GM19372 (cell line): ENCODE measurements around the gene HNRNPUL2.
A peak's percentile ranks its signal among the peaks of the same experiment; 100 is the strongest.
"Not testable (repeated sequence)": the region's sequence is repeated elsewhere in the genome, so short reads cannot be mapped to it uniquely, and the experiment has no call there.

Source experiments
- ATAC-seq: cut with Tn5 transposase; IDR thresholded peaks from one replicate; pipeline ENCODE4 v1.9.1; 2021; ENCODE audit warnings: mild to moderate bottlenecking, low read depth, moderate library complexity; ENCODE audit not compliant: unreplicated experiment

The HNRNPUL2 gene

DNA sequence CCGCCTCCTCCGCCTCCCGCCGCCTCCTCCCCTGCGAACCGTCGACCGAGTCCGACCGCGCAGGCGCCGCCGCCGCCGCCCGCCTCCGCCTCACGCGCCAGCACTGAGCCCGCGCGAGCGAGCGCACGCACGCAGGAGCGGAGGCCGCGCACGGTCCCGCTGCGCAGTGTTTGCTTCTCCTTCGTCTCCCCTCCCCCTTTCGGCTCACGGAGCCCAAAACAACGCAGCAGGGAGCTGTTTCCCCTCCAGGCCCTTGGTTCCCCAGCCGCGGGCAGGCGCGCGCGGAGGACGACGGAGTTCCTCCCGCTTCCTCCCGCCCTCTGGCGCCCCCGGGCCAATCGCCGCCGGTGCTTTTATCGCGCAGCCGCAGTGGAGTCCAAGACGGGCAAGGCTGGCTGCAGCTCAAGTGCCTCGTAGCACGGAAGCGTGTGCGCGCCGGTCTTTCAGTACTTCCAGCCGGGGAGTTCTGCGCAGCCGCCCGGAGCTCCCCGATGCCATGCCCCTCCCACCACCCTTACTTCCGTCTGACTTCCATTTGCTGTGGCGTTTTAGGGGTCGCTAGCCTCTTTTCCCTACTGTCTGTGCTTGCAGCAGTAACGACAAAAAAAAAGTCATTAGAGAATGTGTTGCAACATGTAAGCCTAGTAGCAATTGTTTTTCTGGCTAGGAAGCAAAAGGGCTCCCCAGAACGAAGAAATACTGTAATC is at the start of gene HNRNPUL2:
HNRNPUL2 (minus strand) TSS at position 293 of the 707 bp plus-strand sequence. CDS start 301 bp downstream, outside the sequence.
- peak; percentile 64 for ATAC-seq

DNA sequence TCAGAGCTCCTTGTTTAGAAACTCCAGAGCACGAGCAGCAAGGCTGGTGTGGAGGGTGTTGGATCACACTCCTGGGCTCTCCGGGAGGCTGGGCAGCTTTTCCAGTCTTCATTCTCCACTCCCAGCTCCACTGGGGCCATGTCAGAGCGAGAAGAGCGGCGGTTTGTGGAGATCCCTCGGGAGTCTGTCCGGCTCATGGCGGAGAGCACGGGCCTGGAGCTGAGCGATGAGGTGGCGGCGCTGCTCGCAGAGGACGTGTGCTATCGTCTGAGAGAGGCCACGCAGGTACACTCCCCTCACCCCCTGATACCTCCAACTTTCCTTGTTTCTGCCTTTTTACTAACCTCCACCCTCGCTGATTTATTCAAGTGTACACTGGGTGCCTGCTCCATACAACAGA is 48.4 kb upstream of the HNRNPUL2 start:
- no peak for ATAC-seq

DNA sequence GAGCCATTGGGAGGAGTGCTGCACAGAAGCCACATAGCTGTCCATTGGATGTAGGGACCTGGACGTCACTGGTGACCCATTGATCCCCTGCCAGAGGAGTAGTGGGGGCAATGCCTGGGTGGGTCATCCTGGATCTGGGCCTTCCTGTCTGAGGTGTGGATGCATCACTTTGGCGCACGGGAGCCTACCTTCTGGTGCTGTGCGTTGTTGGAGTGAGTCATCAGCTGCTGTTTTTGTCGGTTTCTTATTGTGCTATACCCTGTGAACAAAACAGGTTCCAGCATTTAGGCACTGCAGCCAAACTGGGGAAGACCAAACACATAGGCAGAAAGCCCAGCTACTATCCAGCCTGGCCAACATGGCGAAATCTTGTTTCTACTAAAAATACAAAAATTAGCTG is 47.1 kb upstream of the HNRNPUL2 start:
- ATAC-seq: no peak

DNA sequence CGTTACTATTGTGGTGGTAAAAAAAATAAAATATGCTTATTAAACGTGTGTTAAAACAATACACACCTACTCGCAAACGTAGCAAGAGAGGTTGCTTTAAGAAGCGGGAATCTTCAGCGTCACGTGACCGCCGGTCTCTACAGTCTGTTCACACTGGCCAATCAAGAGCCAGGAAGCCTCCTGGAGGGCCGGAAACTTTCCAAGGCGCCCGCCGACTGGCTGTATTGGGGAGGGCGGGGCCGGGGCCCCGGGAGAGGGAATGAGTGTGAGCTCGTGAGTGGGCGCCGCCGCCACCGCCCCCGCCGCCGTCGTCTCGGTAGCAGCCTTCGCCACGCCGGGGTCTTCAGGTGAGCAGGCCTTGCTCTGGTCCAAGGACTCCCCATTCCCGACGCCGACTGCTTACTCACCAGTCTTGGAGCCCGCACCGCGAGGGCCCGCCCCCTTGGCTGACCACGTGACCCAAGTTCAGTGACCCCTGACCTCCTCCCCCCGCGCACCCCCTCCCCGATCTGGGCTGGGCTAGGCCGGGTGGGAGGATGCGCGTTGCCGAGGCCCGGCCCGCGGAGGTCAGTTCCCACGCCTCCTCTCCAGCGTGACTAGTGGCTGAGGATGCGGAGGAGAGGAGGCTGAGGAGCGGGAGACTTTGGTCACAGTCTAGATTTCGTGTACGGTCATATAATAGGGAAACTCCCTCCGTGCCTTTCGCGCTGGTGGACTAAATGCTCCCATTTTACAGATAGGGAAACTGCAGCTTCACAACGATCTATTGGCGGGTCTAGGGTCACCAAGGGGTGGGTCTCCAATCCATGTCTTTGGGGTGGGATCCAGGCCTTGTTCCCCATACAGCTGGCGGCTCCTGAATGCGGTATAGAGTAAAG is 44.1 kb upstream of the HNRNPUL2 start, which contains the start of gene TAF6L:
TAF6L (plus strand) TSS at position 253 of the 878 bp plus-strand sequence. CDS start 4,388 bp downstream, outside the sequence.
- peak; percentile 79 for ATAC-seq

DNA sequence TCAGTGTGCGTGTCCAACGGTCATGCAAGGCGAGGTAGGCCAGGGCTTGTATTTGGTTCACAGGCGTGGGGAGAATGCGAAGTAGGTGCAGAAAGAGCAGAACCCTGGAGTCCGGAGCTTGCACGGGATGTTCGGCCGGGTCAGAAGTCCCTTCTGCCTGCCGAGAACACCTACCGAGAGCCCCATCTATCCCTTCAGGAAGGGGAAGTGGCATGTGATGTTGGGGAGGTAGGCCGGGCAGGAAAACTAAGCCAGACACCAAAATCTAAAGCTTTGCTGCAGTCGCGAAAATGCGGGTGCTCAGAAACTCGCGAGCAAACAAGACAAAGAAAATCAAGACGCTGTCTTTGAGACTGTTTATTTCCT is 43.5 kb upstream of the HNRNPUL2 start:
- peak; percentile 2 for ATAC-seq

DNA sequence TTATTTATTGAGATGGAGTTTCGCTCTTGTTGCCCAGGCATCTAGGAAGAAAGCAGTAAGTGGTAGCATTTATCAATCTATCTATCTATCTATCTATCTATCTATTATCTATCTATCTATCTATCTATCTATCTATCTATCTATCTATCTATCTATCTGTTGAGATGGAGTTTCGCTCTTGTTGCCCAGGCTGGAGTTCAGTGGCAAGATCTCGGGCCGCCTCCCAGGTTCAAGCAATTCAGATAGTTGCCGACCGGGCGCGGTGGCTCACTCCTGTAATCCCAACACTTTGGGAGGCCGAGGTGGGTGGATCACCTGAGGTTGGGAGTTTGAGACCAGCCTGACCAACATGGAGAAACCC is 33.6 kb upstream of the HNRNPUL2 start:
- not testable (repeated sequence) for ATAC-seq

DNA sequence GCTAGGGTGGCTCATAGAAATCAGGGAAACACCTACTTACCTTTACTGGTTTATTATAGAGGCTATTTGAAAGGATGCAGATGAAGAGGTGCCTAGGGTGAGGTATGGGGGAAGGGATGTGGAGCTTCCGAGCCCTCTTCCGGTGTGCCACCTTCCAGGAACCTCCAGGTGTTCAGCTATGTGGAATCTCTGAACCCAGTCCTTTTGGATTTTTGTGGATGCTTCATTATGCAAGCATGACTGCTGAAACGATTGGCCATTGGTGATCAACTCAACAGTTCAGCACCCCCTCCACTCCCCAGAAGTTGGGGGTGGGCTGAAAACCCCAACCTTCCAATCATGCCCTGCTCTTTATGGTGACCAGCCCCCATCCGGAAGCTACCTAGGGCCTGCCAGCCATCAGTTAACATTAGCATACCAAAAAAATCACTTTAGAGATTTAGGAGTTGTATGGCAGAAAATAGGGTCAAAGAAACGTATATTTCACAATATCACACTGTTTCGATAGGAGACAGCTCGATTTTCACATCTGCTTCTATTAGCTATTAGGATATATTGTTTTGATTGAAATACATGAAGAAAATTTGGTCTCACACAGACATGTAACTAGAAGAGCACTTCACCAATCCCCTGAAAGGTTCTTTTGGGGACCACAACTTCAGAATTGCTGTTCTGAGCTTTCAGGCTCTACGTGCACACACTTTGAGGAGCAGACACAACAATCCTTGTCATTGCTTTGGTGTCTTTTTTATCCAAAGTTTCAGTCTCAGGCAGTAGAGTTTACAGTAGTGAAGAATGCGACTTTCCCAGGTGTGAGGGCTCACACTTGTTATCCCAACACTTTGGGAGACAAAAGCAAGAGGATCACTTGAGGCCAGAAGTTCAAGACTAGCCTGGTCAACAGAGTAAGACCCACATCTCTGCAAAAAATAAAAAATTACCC is 30.9 kb upstream of the HNRNPUL2 start:
- ATAC-seq: no peak

DNA sequence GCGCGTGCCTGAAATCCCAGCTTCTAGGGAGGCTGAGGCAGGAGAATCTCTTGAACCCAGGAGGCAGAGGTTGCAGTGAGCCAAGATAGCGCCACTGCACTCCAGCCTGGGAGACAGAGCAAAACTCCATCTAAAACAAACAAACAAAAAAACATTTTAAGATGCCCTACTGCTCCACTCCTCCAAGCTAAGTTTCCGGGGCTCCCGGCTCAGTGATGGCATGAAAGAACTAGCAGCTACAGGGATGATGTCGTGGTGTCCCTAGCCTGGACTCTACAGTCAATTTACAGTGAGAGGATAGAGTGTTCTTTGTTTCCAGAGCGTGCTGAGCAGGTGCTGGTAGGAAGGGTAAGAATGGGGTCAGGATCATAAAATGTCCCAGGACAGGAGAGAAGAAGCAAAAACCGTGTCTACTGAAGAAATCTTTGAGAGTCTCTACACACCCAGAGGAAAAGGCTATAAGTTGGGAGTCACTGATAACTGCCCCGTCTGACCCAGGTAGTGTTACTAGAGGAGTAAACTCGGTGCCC is 27.9 kb upstream of the HNRNPUL2 start:
- ATAC-seq: no peak

DNA sequence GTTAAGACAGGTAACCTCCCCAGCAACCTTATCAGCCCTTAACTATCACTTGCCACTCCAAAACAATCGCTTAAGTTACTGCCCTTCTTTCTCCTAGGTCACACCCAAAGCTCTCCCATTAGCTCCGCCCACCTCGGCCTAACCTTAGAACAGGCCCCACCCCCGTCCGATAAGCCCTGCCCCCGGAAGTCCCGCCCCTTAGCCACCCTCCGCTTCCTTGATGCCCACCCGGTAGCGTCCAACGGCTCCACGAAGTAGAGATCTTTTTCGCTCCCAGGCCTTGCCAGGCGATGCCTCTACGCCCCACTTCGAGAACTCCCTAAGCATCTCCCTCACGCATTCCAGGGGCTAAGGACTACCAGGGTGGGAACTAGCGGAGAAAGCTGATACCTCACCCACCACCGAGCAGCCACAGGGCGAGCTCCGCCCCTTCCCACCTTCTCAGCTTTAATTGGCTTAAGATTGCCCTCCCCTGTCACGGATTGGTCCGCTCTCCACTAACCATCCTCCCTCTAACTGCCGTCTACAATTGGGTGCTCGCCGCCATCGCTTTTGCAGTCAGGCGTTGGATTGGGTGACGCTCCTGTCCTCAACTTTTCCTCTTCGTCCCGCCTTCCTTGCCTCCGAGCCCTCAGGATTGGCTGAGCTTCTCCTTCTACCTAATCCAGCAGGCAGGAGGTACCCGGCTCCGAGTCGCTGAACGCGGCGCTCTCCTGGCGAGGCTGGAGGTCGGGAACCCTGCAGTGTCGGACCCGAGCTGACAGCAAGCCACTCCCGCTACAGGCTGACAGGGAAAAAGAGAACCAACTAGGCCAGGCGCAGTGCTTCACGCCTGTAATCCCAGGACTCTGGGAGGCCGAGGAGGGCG is 26.7 kb upstream of the HNRNPUL2 start, which contains the start of gene ZBTB3:
ZBTB3 (minus strand) TSS at position 425 of the 868 bp plus-strand sequence. CDS start 496 bp downstream, outside the sequence.
- peak; percentile 97 for ATAC-seq

DNA sequence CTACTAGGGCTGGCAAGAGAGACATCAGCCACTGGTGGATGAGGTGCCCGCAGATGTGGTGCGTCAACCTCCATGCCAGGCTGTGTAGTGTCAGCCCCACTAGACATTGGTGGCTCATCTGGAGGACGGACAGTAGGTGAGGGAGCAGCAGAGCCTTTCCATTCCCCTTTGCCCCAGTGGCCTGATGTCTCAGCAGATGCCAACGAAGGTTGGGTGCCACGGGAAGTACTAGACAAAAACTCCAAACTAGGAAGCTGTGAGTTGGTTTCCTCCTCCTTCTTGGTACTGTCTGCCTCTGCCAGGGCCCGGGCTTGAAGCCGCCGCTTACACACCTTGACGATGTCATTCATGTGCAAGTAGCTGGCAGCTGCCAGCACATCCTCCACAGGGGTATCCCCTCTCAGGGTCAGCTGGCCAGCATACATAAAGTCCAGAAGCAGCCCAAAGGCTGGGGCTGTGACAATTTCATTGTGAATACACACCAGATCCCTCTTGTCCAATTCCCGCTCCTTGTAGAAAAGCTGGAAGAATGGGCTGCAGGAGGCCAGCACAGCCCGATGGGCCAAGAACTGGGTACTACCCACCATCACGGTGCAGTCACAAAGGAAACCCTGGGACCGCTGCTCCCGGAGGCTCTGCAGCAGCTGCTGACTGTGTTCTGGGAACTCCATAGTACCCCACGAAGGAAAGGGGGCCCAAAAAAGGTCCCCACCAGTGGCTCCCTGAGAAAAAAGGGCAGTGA is 25.9 kb upstream of the HNRNPUL2 start:
- no peak for ATAC-seq

DNA sequence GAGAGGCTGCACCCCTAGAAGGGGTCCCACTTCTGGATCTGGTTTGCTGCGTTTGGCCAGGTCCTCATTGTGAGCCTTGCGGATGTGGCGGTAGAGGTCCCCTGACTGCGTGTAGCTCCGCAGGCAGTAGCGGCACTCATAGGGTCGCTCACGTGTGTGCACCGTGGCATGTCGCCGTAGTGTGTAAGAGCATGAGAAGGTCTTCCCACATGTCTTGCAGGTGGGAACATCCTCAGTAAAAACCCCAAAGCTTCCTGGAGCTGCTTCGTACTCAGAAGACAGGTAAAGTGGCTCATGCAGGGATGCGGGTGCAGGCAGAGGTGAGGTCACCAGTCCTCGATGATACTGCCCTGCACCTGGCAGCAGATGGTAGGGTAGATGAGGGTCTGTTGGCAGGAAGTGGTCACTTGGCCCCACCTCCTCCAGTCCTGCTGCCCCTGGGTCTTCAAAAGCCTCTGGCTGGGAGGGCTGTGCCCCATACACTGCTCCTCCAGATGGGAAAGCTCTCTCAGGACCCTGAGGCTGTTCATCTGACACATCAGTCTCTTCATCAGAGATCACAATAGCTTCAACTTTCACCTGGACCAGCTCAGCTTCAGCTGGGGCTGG is 25.0 kb upstream of the HNRNPUL2 start:
- ATAC-seq: no peak

DNA sequence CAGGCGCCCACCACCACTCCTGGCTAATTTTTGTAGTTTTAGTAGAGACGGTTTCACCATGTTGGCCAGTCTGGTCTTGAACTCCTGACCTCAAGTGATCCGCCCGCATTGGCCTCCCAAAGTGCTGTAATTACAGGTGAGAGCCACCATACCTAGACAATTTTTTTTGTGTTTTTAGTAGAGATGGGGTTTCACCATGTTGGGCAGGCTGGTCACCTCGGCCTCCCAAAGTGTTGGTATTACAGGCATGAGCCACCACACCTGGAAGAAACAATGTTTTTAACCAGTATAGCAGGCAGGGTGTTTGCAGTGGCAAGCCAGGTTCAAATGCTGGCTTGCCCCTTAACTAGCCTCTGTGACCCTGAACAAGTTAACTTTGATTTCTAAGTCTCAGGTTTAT is 22.7 kb upstream of the HNRNPUL2 start:
- ATAC-seq: not testable (repeated sequence)

DNA sequence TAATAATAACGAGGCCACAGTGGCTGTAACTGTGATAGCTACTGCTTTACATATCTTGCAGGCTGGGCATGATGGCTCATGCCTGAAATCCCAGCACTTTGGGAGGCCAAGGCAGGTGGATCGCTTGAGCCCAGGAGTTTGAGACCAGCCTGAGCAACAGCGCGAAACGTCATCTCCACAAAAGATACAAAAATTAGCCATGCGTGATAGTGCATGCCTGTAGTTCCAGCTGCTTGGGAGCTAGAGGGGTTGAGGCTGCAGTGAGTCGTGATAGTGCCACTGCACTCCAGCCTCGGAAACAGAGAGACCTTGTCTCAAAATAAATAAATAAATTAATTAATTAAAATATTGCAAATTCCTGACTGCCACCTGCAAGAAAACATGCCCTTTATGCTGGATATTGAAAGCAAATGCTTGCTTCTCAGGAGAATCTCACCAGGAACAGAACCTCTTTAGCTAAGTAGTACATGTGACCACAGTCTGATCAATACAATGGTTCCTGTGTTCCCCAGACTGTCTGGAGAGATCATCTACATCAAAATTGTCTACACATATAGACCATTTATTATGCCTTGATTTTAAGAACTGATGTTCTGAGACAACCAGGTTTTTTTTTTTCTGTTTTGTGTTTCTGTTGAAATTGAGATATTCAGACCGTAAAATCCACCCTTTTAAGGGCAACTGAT is 20.4 kb upstream of the HNRNPUL2 start:
- no peak for ATAC-seq

DNA sequence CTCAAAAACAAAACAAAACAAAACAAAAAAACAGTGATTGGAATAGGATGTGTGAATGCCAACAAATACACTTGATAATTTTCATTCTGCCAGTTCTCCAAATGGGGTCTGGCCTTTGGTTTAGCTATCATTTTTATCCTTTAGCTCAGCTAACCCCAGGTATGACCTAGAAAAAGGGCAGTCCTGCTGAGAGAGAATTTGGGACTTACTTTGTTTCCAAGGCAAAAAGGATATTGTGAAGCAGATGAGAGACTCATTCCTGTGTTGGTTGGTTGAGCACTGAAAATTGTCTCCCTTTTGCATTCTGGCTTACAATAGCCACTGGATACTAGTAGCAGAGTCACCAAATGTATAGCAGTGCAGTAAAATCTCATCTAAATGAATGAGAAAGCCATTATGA is 9.9 kb upstream of the HNRNPUL2 start:
- ATAC-seq: no peak

DNA sequence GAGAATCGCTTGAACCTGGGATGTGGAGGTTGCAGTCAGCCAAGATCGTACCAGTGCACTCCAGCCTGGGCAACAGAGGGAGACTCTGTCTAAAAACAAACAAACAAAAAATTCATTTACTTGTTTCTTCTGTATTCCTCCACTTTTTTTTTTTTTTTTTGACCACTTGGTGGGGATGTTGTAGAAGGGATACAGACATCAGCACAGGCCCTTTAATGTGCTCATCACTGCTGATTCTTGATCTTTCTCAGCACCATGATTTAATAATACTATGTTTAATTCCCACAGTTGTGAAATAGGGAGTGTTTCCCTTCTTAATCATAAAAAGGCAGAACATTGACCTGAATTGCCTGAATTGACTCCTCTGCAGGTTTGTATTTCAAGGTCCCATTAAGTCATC is 5.6 kb upstream of the HNRNPUL2 start:
- no peak for ATAC-seq

DNA sequence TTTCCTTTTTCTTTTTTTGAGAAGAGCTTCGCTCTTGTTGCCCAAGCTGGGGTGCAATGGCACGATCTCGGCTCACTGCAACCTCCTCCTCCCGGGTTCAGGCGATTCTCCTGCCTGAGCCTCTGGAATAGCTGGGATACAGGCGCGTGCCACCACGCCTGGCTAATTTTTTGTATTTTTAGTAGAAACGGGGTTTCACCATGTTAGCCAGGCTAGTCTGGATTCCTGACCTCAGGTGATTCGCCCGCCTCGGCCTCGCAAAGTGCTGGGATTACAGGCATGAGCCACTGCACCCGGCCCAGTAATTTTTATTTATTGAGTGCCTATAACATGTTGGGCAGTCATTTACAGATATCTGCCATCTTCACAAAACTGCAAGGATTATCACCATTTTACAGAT is 2.8 kb upstream of the HNRNPUL2 start:
- ATAC-seq: not testable (repeated sequence)

DNA sequence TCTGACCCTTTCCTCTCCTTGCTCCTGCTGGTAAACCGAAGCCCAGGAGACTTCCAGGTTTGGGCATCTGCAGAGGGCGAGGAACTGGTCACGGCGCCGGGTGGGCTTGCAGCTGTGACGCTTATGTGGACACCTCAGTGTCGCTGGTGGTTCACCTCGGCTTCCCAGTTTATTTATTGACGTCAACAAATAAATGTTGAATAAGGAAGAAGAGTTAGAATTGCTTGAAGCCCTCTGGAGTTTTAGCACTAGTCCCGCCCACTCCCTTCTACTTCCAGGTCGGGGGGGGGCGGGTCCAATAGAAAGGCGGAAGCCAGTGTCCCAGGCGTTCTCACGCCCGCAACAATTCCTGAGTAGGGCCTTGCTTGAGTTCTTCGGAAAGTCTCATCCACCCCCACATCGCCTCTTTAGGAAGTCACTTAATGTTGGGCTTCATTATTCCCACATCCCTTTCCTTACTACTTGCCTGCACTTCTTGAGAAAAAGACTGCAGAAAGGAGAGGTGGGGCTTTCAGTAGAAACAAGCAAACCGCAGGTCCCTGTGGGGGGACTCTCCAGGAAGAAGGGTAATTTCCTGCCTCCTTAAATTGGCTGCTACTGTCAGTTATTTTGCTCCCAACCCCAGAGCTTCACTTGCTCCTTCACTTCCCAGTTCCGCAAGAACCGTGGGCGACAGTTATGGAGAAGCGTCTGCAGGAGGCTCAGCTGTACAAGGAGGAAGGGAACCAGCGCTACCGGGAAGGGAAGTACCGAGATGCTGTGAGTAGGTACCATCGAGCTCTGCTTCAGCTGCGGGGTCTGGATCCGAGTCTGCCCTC is 1.1 kb upstream of the HNRNPUL2 start, which contains the start of gene TTC9C:
TTC9C (plus strand) TSS at position 316 of the 818 bp plus-strand sequence; CDS start at position 679, 363 bp downstream.
- ATAC-seq: peak; percentile 4
